ENCODE measurements around the gene MAD1L1. TPM values are rescaled to one million over a fixed set of nuclear protein-coding genes. Genes with fewer than 3 reads are reported as not detected.

The MAD1L1 gene
- total RNA-seq, 1 donor from 2014 or later = 54.0 TPM

GRCh38 chr7:2146676-2147472 is 85.9 kb downstream of the MAD1L1 start:
- intact Hi-C loops (cut with micrococcal nuclease) = no loop called here
- no peak for DNase-seq
- no peak overlapping the region for H3K4me3 Mint-ChIP-seq
- H3K27ac Mint-ChIP-seq = no peak overlapping the region
- no peaks in the 10 kb centered on the region for H3K9me3 Mint-ChIP-seq
- H3K36me3 Mint-ChIP-seq (ENCODE audit: low read depth) = no peaks in the 10 kb centered on the region
- H3K4me1 Mint-ChIP-seq = no peaks in the 10 kb centered on the region
- no peaks in the 10 kb centered on the region for H3K27me3 Mint-ChIP-seq

GRCh38 chr7:2145835-2146580 is 86.7 kb downstream of the MAD1L1 start:
- Mint-ChIP-seq H3K9me3 (no peaks in the 10 kb centered on the region), H3K36me3 (ENCODE audit: low read depth) (no peaks in the 10 kb centered on the region), H3K4me3 (no peak overlapping the region), H3K4me1 (no peaks in the 10 kb centered on the region), H3K27ac (no peak overlapping the region), H3K27me3 (no peaks in the 10 kb centered on the region)
- DNase-seq = no peak
- intact Hi-C loops (cut with micrococcal nuclease) = no loop called here

DNA sequence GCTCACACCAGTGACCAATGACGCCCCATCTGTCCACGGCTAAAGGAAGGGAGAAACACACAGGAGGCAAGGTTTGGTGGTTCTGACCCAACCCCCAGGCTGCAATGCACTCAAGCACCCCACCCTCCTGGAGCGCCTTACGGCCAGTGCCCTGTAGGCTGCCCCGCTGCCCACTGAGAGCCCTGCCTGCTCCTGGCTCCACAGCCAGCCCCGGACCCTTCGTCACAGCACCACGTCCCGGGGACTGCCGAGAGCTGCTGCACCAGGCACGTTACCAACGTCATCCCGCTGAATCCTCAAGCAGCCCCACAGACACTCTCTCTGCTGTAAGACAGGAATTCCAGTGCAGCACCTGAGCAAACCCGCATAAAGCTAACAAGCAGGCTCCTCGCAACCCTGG is 87.8 kb downstream of the MAD1L1 start:
- no peaks in the 10 kb centered on the region for H3K4me1 Mint-ChIP-seq
- no peak overlapping the region for H3K27ac Mint-ChIP-seq
- intact Hi-C loops (cut with micrococcal nuclease) = no loop called here
- no peaks in the 10 kb centered on the region for H3K9me3 Mint-ChIP-seq
- H3K4me3 Mint-ChIP-seq = no peak overlapping the region
- no peaks in the 10 kb centered on the region for H3K27me3 Mint-ChIP-seq
- no peak for DNase-seq
- H3K36me3 Mint-ChIP-seq (ENCODE audit: low read depth) = no peaks in the 10 kb centered on the region

GRCh38 chr7:2143981-2144595 is 88.7 kb downstream of the MAD1L1 start:
- intact Hi-C loops (cut with micrococcal nuclease) = no loop called here
- Mint-ChIP-seq H3K4me3 (no peak overlapping the region), H3K4me1 (no peaks in the 10 kb centered on the region), H3K9me3 (no peaks in the 10 kb centered on the region), H3K27me3 (no peaks in the 10 kb centered on the region), H3K27ac (no peak overlapping the region), H3K36me3 (ENCODE audit: low read depth) (no peaks in the 10 kb centered on the region)
- DNase-seq = no peak

DNA sequence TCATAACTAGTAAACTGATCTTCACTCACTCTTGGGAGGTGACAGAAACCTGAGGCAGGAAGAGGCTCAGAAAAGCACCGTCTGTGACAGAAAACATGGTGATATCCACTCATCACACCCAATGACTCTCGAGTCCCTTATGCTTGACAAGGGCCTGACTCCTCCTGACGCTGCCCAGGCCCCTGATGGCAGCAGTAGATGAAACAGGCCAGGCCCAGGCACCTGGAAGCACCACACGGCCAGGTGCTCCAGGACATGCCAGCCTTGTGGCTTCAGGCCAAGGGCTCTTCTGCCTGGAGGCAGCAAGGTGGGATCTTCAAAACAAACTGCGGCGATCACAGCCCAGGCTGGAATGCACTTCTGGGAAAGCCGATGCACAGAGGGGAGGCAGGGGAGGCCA is 89.3 kb downstream of the MAD1L1 start:
- no peaks in the 10 kb centered on the region for H3K9me3 Mint-ChIP-seq
- H3K4me1 Mint-ChIP-seq = no peaks in the 10 kb centered on the region
- H3K27ac Mint-ChIP-seq = no peak overlapping the region
- intact Hi-C loops (cut with micrococcal nuclease) = no loop called here
- no peak overlapping the region for H3K4me3 Mint-ChIP-seq
- DNase-seq = no peak
- H3K36me3 Mint-ChIP-seq (ENCODE audit: low read depth) = no peaks in the 10 kb centered on the region
- H3K27me3 Mint-ChIP-seq = no peaks in the 10 kb centered on the region

- intact Hi-C loops (cut with micrococcal nuclease) = no loop called here
- no peak overlapping the region for H3K4me3 Mint-ChIP-seq
- no peak for DNase-seq
- no peaks in the 10 kb centered on the region for H3K9me3 Mint-ChIP-seq
- H3K4me1 Mint-ChIP-seq = no peaks in the 10 kb centered on the region
- H3K27ac Mint-ChIP-seq = no peak overlapping the region
- H3K27me3 Mint-ChIP-seq = no peaks in the 10 kb centered on the region
- no peaks in the 10 kb centered on the region for H3K36me3 Mint-ChIP-seq (ENCODE audit: low read depth)
Measured at GRCh38 chr7:2142386-2142785, 90.4 kb downstream of the MAD1L1 start.

GRCh38 chr7:2141651-2142050 is 91.1 kb downstream of the MAD1L1 start:
- DNase-seq = no peak

GRCh38 chr7:2141021-2141410 is 91.7 kb downstream of the MAD1L1 start:
- Mint-ChIP-seq H3K4me3 (no peak overlapping the region), H3K9me3 (no peaks in the 10 kb centered on the region), H3K27me3 (no peaks in the 10 kb centered on the region), H3K27ac (no peak overlapping the region), H3K4me1 (no peaks in the 10 kb centered on the region), H3K36me3 (ENCODE audit: low read depth) (no peaks in the 10 kb centered on the region)
- intact Hi-C loops (cut with micrococcal nuclease) = no loop called here
- DNase-seq = no peak

More at GRCh38 chr7:2141651-2142050, 91.1 kb downstream of the MAD1L1 start:
- Mint-ChIP-seq H3K36me3 (ENCODE audit: low read depth) (no peaks in the 10 kb centered on the region), H3K9me3 (no peaks in the 10 kb centered on the region), H3K27ac (no peak overlapping the region), H3K4me3 (no peak overlapping the region), H3K4me1 (no peaks in the 10 kb centered on the region), H3K27me3 (no peaks in the 10 kb centered on the region)
- intact Hi-C loops (cut with micrococcal nuclease) = no loop called here

- Mint-ChIP-seq H3K9me3 (no peaks in the 10 kb centered on the region), H3K27ac (no peak overlapping the region), H3K36me3 (ENCODE audit: low read depth) (peaks cover 2% of the 10 kb centered on the region), H3K4me1 (no peaks in the 10 kb centered on the region), H3K27me3 (no peaks in the 10 kb centered on the region), H3K4me3 (no peak overlapping the region)
- intact Hi-C loops (cut with micrococcal nuclease) = no loop called here
- DNase-seq = no peak
Measured at GRCh38 chr7:2140216-2141020, 92.3 kb downstream of the MAD1L1 start.

DNA sequence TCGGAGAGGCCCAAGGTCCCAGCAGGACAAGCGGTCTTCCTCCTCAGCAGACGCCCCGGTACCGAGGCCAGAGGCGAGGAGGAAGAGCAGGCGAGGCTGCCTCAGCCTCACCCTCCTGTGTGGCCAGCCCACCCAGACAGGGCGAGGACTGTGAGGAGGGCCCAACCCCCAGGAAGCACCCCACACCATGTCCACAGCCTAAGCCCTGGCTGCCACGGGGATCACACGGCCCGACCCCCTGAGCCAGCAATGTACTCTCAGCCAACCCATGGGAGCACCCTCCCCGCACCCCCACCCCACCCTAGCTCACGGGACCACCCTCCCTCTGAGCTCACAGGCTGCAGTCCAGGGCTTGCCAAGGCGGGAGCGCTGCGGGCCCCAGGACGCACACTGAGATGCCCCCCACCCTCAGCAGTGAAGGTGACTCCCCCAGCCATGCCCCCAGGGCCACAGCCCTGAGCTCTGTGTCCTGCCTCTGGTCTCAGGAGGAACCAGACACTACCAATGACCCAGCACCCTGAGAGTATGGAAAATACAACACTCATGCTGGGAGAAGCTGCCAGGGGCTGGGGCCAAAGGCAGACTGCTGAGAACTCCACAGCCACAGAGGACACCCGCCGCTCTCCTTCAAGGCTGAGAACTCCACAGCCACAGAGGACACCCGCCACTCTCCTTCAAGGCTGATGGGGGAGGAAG is 93.6 kb downstream of the MAD1L1 start:
- no peak overlapping the region for H3K4me3 Mint-ChIP-seq
- H3K27ac Mint-ChIP-seq = no peak overlapping the region
- H3K4me1 Mint-ChIP-seq = no peaks in the 10 kb centered on the region
- no peaks in the 10 kb centered on the region for H3K27me3 Mint-ChIP-seq
- no peaks in the 10 kb centered on the region for H3K9me3 Mint-ChIP-seq
- DNase-seq = no peak
- H3K36me3 Mint-ChIP-seq (ENCODE audit: low read depth) = peaks cover 2% of the 10 kb centered on the region
- intact Hi-C loops (cut with micrococcal nuclease) = no loop called here

- Mint-ChIP-seq H3K27ac (no peak overlapping the region), H3K4me3 (no peak overlapping the region), H3K9me3 (no peaks in the 10 kb centered on the region)
Measured at GRCh38 chr7:2138146-2138765, 94.5 kb downstream of the MAD1L1 start.

DNA sequence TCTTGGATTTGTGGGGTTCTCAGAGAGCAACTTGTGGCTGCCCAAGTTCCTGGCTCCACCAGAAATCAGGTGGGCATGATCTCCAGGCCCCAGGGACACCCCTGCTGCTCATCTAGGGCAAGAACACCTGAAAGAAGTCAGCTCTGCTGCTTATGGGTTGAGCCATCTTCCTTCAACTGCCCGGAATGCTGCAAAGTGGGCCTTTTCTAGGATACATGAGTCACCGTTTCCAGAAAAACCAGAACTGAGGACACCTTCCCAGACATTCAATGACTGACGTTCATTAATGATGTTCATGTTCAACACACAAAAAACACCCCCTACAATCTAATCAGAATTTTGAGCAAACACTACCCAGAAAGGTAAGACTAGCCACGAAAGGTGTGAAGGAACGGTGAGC is 98.0 kb downstream of the MAD1L1 start:
- H3K9me3 Mint-ChIP-seq = no peaks in the 10 kb centered on the region
- H3K36me3 Mint-ChIP-seq (ENCODE audit: low read depth) = peaks cover 3% of the 10 kb centered on the region
- no peak for DNase-seq
- H3K27me3 Mint-ChIP-seq = no peaks in the 10 kb centered on the region
- intact Hi-C loops (cut with micrococcal nuclease) = no loop called here
- H3K27ac Mint-ChIP-seq = no peak overlapping the region
- no peak overlapping the region for H3K4me3 Mint-ChIP-seq
- H3K4me1 Mint-ChIP-seq = no peaks in the 10 kb centered on the region

More at GRCh38 chr7:2138146-2138765, 94.5 kb downstream of the MAD1L1 start:
- Mint-ChIP-seq H3K27me3 (no peaks in the 10 kb centered on the region), H3K4me1 (no peaks in the 10 kb centered on the region), H3K36me3 (ENCODE audit: low read depth) (peaks cover 2% of the 10 kb centered on the region)
- intact Hi-C loops (cut with micrococcal nuclease) = no loop called here
- peak; percentile 79 for DNase-seq

DNA sequence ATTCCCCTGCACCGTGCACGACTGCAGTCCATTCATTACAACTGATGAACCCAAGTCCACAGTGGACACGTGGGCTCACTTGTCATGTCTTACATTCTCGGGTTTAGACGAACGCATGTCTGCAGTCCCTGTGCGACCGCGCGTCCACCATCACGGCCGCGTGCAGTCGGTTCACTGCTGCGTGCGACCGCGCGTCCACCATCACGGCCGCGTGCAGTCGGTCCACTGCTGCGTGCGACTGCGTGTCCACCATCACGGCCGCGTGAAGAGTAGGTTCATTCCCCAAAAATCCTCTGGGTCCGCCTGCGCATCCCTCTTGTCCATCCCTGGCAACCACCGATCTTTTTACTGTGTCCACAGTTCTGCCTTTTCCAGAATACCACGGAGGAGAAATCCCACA is 100.5 kb downstream of the MAD1L1 start:
- Mint-ChIP-seq H3K9me3 (no peaks in the 10 kb centered on the region), H3K27ac (no peak overlapping the region), H3K4me3 (no peak overlapping the region), H3K36me3 (ENCODE audit: low read depth) (peaks cover 3% of the 10 kb centered on the region), H3K27me3 (no peaks in the 10 kb centered on the region), H3K4me1 (no peaks in the 10 kb centered on the region)
- intact Hi-C loops (cut with micrococcal nuclease) = no loop called here
- DNase-seq = no peak
